IgD-negative memory B cell (primary cell): ENCODE data around the gene WDR4. TPM values are rescaled to one million over a fixed set of nuclear protein-coding genes. Genes with fewer than 3 reads are reported as not detected.
A peak's percentile ranks its signal among the peaks of the same experiment; 100 is the strongest.
"Not testable (repeated sequence)": the region's sequence is repeated elsewhere in the genome, so short reads cannot be mapped to it uniquely, and the experiment has no call there.

Experiments used
- H3K27ac Mint-ChIP-seq, 3 donors: one replicate each; pipeline ENCODE4 v1.8.0; 2020 to 2022; ENCODE audit warnings: mild to moderate bottlenecking in 3 of 3, mixed read lengths in 3 of 3, moderate library complexity in 1 of 3
- H3K27me3 Mint-ChIP-seq: one replicate; pipeline ENCODE4 v1.8.0; 2021; ENCODE audit warnings: mixed read lengths
- H3K36me3 Mint-ChIP-seq: one replicate; pipeline ENCODE4 v1.8.0; 2020; ENCODE audit warnings: mild to moderate bottlenecking, mixed read lengths
- H3K4me1 Mint-ChIP-seq, 3 donors: one replicate each; pipeline ENCODE4 v1.8.0; 2020 to 2022; ENCODE audit warnings: mixed read lengths in 3 of 3, mild to moderate bottlenecking in 1 of 3
- H3K4me3 Mint-ChIP-seq, 4 donors: one replicate each; pipeline ENCODE4 v1.8.0; 2020 to 2022; ENCODE audit warnings: mild to moderate bottlenecking in 4 of 4, mixed read lengths in 4 of 4, moderate library complexity in 3 of 4
- H3K9me3 Mint-ChIP-seq, 3 donors: one replicate each; pipeline ENCODE4 v1.8.0; 2020 to 2021; ENCODE audit warnings: mixed read lengths in 3 of 3, mild to moderate bottlenecking in 1 of 3
- polyA plus RNA-seq: library from polyadenylated mRNA; unstranded; fragments of 300-500 nt; fragmentation: Illumina TruSeq; gene quantifications from one replicate; pipeline ENCODE4 v1.2.3, GENCODE V29; 2021

Gene WDR4
- 13.9 TPM for polyA plus RNA-seq

DNA sequence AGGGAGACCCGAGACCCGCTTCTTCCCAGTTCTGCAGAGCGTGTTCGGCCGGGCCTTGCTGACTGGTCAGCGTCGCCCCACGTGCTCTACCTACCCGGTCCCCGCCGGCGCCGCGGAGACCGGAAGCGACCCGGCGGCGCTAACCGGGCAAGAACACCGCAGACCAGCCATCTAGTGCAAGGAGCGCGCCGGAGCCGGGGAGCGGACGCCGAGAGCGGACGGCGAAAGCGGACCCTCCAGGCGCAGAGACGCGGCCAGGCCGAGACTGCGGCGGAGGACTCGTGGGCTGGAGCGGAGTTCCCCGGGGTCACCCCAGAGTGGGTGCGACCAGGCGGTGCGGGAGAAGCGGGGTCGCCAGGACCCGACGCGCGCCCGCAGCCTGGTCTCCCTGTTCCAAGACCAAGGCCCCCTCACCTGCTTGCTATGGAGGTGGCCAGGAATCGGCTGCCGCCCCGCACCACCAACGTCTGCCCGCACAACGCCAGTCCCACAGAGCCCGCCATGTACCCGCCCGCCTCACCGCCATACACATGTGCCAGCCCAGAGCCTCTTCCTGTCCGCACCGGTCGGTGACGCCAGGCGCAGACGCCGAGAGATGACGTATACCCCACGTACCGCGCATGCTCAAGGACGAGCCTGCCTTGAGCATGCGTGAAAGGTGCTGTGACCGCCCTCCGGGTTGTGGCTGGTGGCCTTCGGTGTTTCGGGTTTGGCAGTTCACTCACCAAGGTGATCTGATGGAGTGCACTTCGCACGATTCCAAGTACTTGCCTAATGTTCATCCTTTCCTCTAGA is at the start of gene WDR4:
Gene WDR4, minus strand, starts transcription at position 547 of the 795 bp plus-strand sequence. Its CDS starts 44 bp downstream, at position 503.
- H3K36me3 Mint-ChIP-seq, result no peaks in the 10 kb centered on the region
- H3K27ac Mint-ChIP-seq, result peak within 1 kb of the TSS; percentile 98 to 100 (median 99)
- H3K27me3 Mint-ChIP-seq, result no peaks in the 10 kb centered on the region
- no peaks in the 10 kb centered on the region for H3K9me3 Mint-ChIP-seq
- peaks cover 10 to 32% (median 25%) of the 10 kb centered on the region in 3 donors for H3K4me1 Mint-ChIP-seq
- H3K4me3 Mint-ChIP-seq, result peak within 1 kb of the TSS; percentile 91 to 99 (median 97)

GRCh38 chr21:42927474-42928200 is 48.3 kb upstream of the WDR4 start:
- H3K4me3 Mint-ChIP-seq, H3K27me3 Mint-ChIP-seq, H3K27ac Mint-ChIP-seq, H3K9me3 Mint-ChIP-seq, H3K36me3 Mint-ChIP-seq: not testable (repeated sequence)
- peaks cover 6 to 12% (median 9%) of the 10 kb centered on the region in 3 donors for H3K4me1 Mint-ChIP-seq

DNA sequence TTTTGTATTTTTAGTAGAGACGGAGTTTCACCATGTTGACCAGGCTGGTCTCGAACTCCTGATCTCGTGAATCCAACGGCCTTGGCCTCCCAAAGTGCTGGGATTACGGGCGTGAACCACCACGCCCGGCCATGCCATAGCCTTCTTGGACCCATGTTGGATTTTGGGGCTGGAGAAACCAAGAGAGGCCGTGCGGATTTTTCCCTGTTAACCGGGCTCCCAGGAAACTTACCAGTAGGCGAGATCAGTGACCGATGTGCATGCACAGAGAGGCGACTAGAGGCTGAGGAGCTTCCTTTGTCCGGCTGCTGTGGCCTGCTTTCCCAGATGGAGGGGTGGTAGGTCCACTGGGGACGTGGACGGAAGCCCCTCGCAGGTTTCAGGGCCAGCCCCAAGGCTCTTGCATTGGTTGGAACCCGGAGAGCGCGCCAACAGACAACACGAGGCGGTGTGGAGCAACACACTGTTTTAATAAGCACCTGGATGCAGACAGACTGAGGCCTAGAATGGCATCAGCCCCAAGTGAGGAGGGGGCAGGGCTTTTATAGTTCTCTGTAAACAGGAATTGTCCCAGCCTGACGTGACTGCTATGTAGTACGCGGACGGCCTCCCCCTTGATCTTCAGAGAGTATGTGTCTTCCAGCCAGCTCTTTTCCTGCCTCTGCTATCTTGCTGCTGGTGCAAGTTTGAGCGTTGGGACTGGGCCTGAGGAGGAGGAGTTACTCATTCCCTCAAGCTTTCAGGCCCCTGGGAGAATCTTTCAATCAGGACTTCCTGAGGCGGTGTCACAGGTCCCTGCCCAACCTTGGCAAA is 46.0 kb upstream of the WDR4 start, which contains the start of gene ERVH48-1:
Gene ERVH48-1, minus strand, starts transcription at position 517 of the 813 bp plus-strand sequence. CDS start 6,624 bp downstream, outside the sequence.
- Mint-ChIP-seq H3K27me3 (no peaks in the 10 kb centered on the region), H3K9me3 (no peaks in the 10 kb centered on the region), H3K4me1 (peaks cover 6 to 12% (median 9%) of the 10 kb centered on the region in 3 donors), H3K36me3 (no peaks in the 10 kb centered on the region), H3K27ac (no peak within 1 kb of the TSS), H3K4me3 (no peak within 1 kb of the TSS)

GRCh38 chr21:42924433-42924751 is 45.1 kb upstream of the WDR4 start:
- Mint-ChIP-seq H3K4me3 (no peak overlapping the region), H3K27ac (no peak overlapping the region), H3K9me3 (no peaks in the 10 kb centered on the region), H3K27me3 (no peaks in the 10 kb centered on the region), H3K36me3 (no peaks in the 10 kb centered on the region), H3K4me1 (peaks cover 6 to 12% (median 9%) of the 10 kb centered on the region in 3 donors)

GRCh38 chr21:42923553-42924432 is 44.5 kb upstream of the WDR4 start:
- no peaks in the 10 kb centered on the region for H3K36me3 Mint-ChIP-seq
- H3K4me1 Mint-ChIP-seq, result peaks cover 6 to 12% (median 9%) of the 10 kb centered on the region in 3 donors
- H3K9me3 Mint-ChIP-seq, result no peaks in the 10 kb centered on the region
- H3K4me3 Mint-ChIP-seq, result peak overlapping the region in 2 of 4 donors; percentile 11 to 81
- no peaks in the 10 kb centered on the region for H3K27me3 Mint-ChIP-seq
- peak overlapping the region in 1 of 3 donors; percentile 65 for H3K27ac Mint-ChIP-seq

DNA sequence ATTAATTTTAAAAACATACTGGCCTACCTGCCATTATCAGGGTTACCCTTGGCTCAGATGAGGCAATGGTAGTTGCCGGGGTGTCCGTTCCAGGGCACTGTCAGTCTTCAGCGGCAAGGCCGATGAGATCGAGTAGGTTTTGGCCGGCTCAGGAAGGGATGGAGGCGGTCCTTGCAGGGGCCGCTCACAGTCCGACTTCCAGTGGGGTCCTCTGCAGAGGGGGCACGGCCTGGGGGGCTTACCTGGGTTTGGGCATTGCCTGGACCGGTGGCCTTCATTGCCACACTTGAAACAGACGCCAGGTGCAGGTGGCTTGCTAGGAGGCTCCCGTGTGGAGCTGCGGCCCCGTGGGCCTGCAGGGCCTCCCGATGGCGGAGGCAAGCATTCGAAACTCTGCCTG is 43.6 kb upstream of the WDR4 start:
- H3K27ac Mint-ChIP-seq, result no peak overlapping the region
- peaks cover 4% of the 10 kb centered on the region for H3K36me3 Mint-ChIP-seq
- H3K27me3 Mint-ChIP-seq, result no peaks in the 10 kb centered on the region
- no peaks in the 10 kb centered on the region for H3K9me3 Mint-ChIP-seq
- H3K4me3 Mint-ChIP-seq, result no peak overlapping the region
- H3K4me1 Mint-ChIP-seq, result peaks cover 6 to 12% (median 9%) of the 10 kb centered on the region in 3 donors

GRCh38 chr21:42921927-42922326 is 42.6 kb upstream of the WDR4 start:
- no peak overlapping the region for H3K27ac Mint-ChIP-seq
- no peak overlapping the region for H3K4me3 Mint-ChIP-seq
- peaks cover 6 to 12% (median 9%) of the 10 kb centered on the region in 3 donors for H3K4me1 Mint-ChIP-seq
- peaks cover 5% of the 10 kb centered on the region for H3K36me3 Mint-ChIP-seq
- H3K9me3 Mint-ChIP-seq, result no peaks in the 10 kb centered on the region
- no peaks in the 10 kb centered on the region for H3K27me3 Mint-ChIP-seq

- H3K9me3 Mint-ChIP-seq, result no peaks in the 10 kb centered on the region
- H3K27me3 Mint-ChIP-seq, result no peaks in the 10 kb centered on the region
- H3K4me3 Mint-ChIP-seq, result no peak overlapping the region
- peaks cover 5% of the 10 kb centered on the region for H3K36me3 Mint-ChIP-seq
- H3K27ac Mint-ChIP-seq, result no peak overlapping the region
- H3K4me1 Mint-ChIP-seq, result peaks cover 0 to under 1% (median 0%) of the 10 kb centered on the region in 3 donors
Measured at GRCh38 chr21:42918291-42918690, 39.0 kb upstream of the WDR4 start.

GRCh38 chr21:42913476-42913875 is 34.1 kb upstream of the WDR4 start:
- H3K4me3 Mint-ChIP-seq, result no peak overlapping the region
- H3K4me1 Mint-ChIP-seq, result peaks cover 0 to 2% (median 0%) of the 10 kb centered on the region in 3 donors
- H3K9me3 Mint-ChIP-seq, result no peaks in the 10 kb centered on the region
- H3K27me3 Mint-ChIP-seq, result no peaks in the 10 kb centered on the region
- H3K36me3 Mint-ChIP-seq, result peaks cover 12% of the 10 kb centered on the region
- H3K27ac Mint-ChIP-seq, result no peak overlapping the region

GRCh38 chr21:42911920-42912319 is 32.6 kb upstream of the WDR4 start:
- not testable (repeated sequence) for H3K4me3 Mint-ChIP-seq

GRCh38 chr21:42908484-42908883 is 29.1 kb upstream of the WDR4 start:
- not testable (repeated sequence) for H3K27me3 Mint-ChIP-seq, H3K4me3 Mint-ChIP-seq, H3K27ac Mint-ChIP-seq, H3K4me1 Mint-ChIP-seq, H3K9me3 Mint-ChIP-seq
- H3K36me3 Mint-ChIP-seq, result peaks cover 14% of the 10 kb centered on the region

More at GRCh38 chr21:42911920-42912319, 32.6 kb upstream of the WDR4 start:
- H3K27me3 Mint-ChIP-seq, H3K36me3 Mint-ChIP-seq, H3K4me1 Mint-ChIP-seq, H3K27ac Mint-ChIP-seq, H3K9me3 Mint-ChIP-seq: not testable (repeated sequence)

GRCh38 chr21:42906233-42906632 is 26.9 kb upstream of the WDR4 start:
- Mint-ChIP-seq H3K4me1 (no peaks in the 10 kb centered on the region), H3K36me3 (peaks cover 10% of the 10 kb centered on the region), H3K27me3 (no peaks in the 10 kb centered on the region), H3K27ac (no peak overlapping the region), H3K9me3 (no peaks in the 10 kb centered on the region), H3K4me3 (no peak overlapping the region)

- Mint-ChIP-seq H3K27ac (no peak overlapping the region), H3K4me3 (no peak overlapping the region), H3K36me3 (peaks cover 9% of the 10 kb centered on the region), H3K4me1 (no peaks in the 10 kb centered on the region), H3K27me3 (no peaks in the 10 kb centered on the region), H3K9me3 (no peaks in the 10 kb centered on the region)
Measured at GRCh38 chr21:42905195-42905594, 25.9 kb upstream of the WDR4 start.

DNA sequence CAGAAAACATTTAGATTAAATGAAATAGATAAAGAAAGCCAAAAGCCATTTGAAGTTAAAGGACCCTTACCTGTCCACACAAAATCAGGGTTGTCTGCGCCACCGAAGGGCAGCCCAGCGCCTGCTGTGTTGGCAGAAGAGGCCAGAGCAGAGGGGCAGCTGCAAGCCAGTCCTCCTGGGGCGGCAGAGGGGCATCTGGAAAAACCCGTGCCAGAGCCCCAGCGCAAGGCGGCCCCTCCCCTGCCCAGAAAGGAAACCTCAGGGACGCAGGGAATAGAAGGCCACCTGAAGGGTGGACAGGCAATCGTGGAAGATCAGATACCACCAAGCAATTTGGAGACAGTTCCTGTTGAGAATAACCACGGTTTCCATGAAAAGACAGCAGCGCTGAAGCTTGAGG is 24.5 kb upstream of the WDR4 start:
- Mint-ChIP-seq H3K9me3 (no peaks in the 10 kb centered on the region), H3K4me1 (peaks cover 0 to 2% (median under 1%) of the 10 kb centered on the region in 3 donors), H3K4me3 (no peak overlapping the region), H3K27ac (no peak overlapping the region), H3K36me3 (peaks cover 6% of the 10 kb centered on the region), H3K27me3 (no peaks in the 10 kb centered on the region)
